Motor neuron (in vitro differentiated cells): Measurements from ENCODE around the gene ZBTB12. TPM values are rescaled to one million over a fixed set of nuclear protein-coding genes. Genes with fewer than 3 reads are reported as not detected.

Experiments
- ATAC-seq, 8 experiments: fragments of 200-7000 bp; cut with Tn5 transposase; replicated peaks in 6 of 8; 2 replicates each; pipeline ENCODE4 v1.8.0; 2021; ENCODE audit warnings: mild to moderate bottlenecking in 8 of 8, moderate library complexity in 8 of 8
- H3K27ac ChIP-seq, 2 donors: fragments of 250-450 bp; sonication (Bioruptor Pico); 2 replicates each; pipeline ENCODE4 v1.9.0; 2021; ENCODE audit warnings: antibody characterized with exemption in 2 of 2, mild to moderate bottlenecking in 2 of 2, moderate library complexity in 1 of 2
- H3K4me1 ChIP-seq, 2 donors: fragments of 250-450 bp; sonication (Bioruptor Pico); replicated peaks in 1 of 2; 2 replicates each; pipeline ENCODE4 v1.6.1; 2021; ENCODE audit warnings: antibody characterized with exemption in 2 of 2, mild to moderate bottlenecking in 2 of 2, moderate library complexity in 1 of 2
- H3K4me3 ChIP-seq, 5 donors: fragments of 250-450 bp; sonication (Bioruptor Pico); 2 replicates each; pipeline ENCODE4 v1.9.0; 2021; ENCODE audit warnings: antibody characterized with exemption in 5 of 5, mild to moderate bottlenecking in 5 of 5, moderate library complexity in 4 of 5
- WGBS, 10 experiments: fragments of 450-650 bp; shearing (Covaris generic); methylation state at CpG; one replicate each; pipeline ENCODE4 v1.0.0; 2022; 5-methylcytosine and 5-hydroxymethylcytosine counted together
- in situ Hi-C, 9 experiments: fragments of 400-800 bp; cut with MboI; loops; one replicate each; pipeline ENCODE4 v1.15.0; 2021; ENCODE audit warnings: low sequenced_read_pairs in 9 of 9, low pct_unique_long_range_greater_than_20kb in 2 of 9; ENCODE audit not compliant: unreplicated experiment in 9 of 9
- total RNA-seq, 8 experiments: library from RNA; unstranded; fragments of 300-600 nt; gene quantifications; 2 replicates each; pipeline versions ENCODE4 v1.2.3 to v1.2.4, GENCODE V29; 2022

ZBTB12 gene
- total RNA-seq, result 10 to 100 TPM in 6 of 8 experiments, 1 to 10 TPM in 2; 1.9 to 34.9 (median 15.9) TPM

GRCh38 chr6:31901953-31902643 lies at the start of gene ZBTB12:
TSS of gene ZBTB12 (minus strand) at chr6:31902086. CDS start at chr6:31901305, 781 bp downstream.
- ATAC-seq, result peak; percentile 57 to 84 (median 78)
- peak within 1 kb of the TSS; percentile 91 to 92 for H3K27ac ChIP-seq
- 0 to 7% (median 2%) methylated on average over 1 to 9 of the region's 77 CpGs; no CpG with 5 or more reads in 7 of the 10 experiments for WGBS, 10 experiments
- peak within 1 kb of the TSS; percentile 52 to 63 (median 60) for H3K4me3 ChIP-seq
- in situ Hi-C loops, result no loop called here
- peaks cover 16 to 20% of the 10 kb centered on the region in 2 donors for H3K4me1 ChIP-seq

GRCh38 chr6:31949926-31950548 lies 48.2 kb upstream of the ZBTB12 start:
- whole genome bisulfite sequencing, 10 experiments, result 60 to 100% (median 92%) methylated on average over 1 to 6 of the region's 7 CpGs; no CpG with 5 or more reads in 1 of the 10 experiments
- no peak for ATAC-seq
- in situ Hi-C loops, result loop anchor here in 1 of 9 experiments (25.0 kb wide), 1 partner anchor 263 kb away; the partner anchor contains the start of gene LY6G5C
- Histone ChIP-seq H3K4me3 (no peak overlapping the region), H3K4me1 (no peaks in the 10 kb centered on the region), H3K27ac (no peak overlapping the region)

GRCh38 chr6:31948753-31949413 lies 47.0 kb upstream of the ZBTB12 start:
- Histone ChIP-seq H3K27ac (no peak overlapping the region), H3K4me1 (no peaks in the 10 kb centered on the region), H3K4me3 (no peak overlapping the region)
- in situ Hi-C loops, result no loop called here
- ATAC-seq, result peak in 7 of 8 experiments; percentile 16 to 58 (median 27)
- WGBS, 10 experiments, result 0 to 100% (median 94%) methylated on average over 1 to 3 of the region's 6 CpGs; no CpG with 5 or more reads in 3 of the 10 experiments

- no peak for ATAC-seq
- Histone ChIP-seq H3K4me1 (no peaks in the 10 kb centered on the region), H3K4me3 (no peak overlapping the region), H3K27ac (no peak overlapping the region)
- WGBS, 10 experiments, result 33 to 93% (median 76%) methylated on average over 1 to 3 of the region's 5 CpGs; no CpG with 5 or more reads in 2 of the 10 experiments
- in situ Hi-C loops, result no loop called here
Measured at GRCh38 chr6:31948306-31948705, 46.4 kb upstream of the ZBTB12 start.

GRCh38 chr6:31947864-31948263 lies 46.0 kb upstream of the ZBTB12 start:
- Histone ChIP-seq H3K4me3 (no peak overlapping the region), H3K4me1 (no peaks in the 10 kb centered on the region), H3K27ac (no peak overlapping the region)
- no peak for ATAC-seq
- in situ Hi-C loops, result no loop called here
- WGBS, 10 experiments, result 60 to 92% (median 67%) methylated on average over 1 to 3 of the region's 4 CpGs; no CpG with 5 or more reads in 5 of the 10 experiments

- in situ Hi-C loops, result no loop called here
- 74 to 90% (median 80%) methylated on average over 1 to 9 of the region's 24 CpGs; no CpG with 5 or more reads in 4 of the 10 experiments for WGBS, 10 experiments
- no peak overlapping the region for H3K27ac ChIP-seq
Measured at GRCh38 chr6:31947070-31947675, 45.3 kb upstream of the ZBTB12 start.

GRCh38 chr6:31946370-31946885 lies 44.5 kb upstream of the ZBTB12 start:
- in situ Hi-C loops, result no loop called here
- Histone ChIP-seq H3K4me1 (no peaks in the 10 kb centered on the region), H3K4me3 (no peak overlapping the region), H3K27ac (no peak overlapping the region)
- peak in 1 of 8 experiments; percentile 6 for ATAC-seq
- WGBS, 10 experiments, result 58 to 84% (median 68%) methylated on average over 1 to 11 of the region's 11 CpGs; no CpG with 5 or more reads in 1 of the 10 experiments

More at GRCh38 chr6:31947070-31947675, 45.3 kb upstream of the ZBTB12 start:
- Histone ChIP-seq H3K4me1 (no peaks in the 10 kb centered on the region), H3K4me3 (no peak overlapping the region)
- peak in 1 of 8 experiments; percentile 5 for ATAC-seq

GRCh38 chr6:31945507-31946369 lies 43.9 kb upstream of the ZBTB12 start, which contains the start of gene CFB:
TSS of gene CFB (plus strand) at chr6:31946095. CDS start at chr6:31946222, 127 bp downstream.
- 18 to 83% (median 57%) methylated on average over 2 to 5 of the region's 11 CpGs; no CpG with 5 or more reads in 2 of the 10 experiments for WGBS, 10 experiments
- Histone ChIP-seq H3K27ac (no peak within 1 kb of the TSS), H3K4me1 (no peaks in the 10 kb centered on the region), H3K4me3 (no peak within 1 kb of the TSS)
- ATAC-seq, result peak; percentile 7 to 91 (median 50)
- in situ Hi-C loops, result no loop called here

- in situ Hi-C loops, result no loop called here
- peak in 2 of 8 experiments; percentile 2 to 9 for ATAC-seq
Measured at GRCh38 chr6:31945154-31945506, 43.2 kb upstream of the ZBTB12 start.

GRCh38 chr6:31943742-31944141 lies 41.9 kb upstream of the ZBTB12 start:
- H3K27ac ChIP-seq, result no peak overlapping the region
- no peaks in the 10 kb centered on the region for H3K4me1 ChIP-seq
- in situ Hi-C loops, result no loop called here
- WGBS, 10 experiments, result 43 to 80% methylated on average over 1 of the region's 3 CpGs; no CpG with 5 or more reads in 8 of the 10 experiments
- no peak overlapping the region for H3K4me3 ChIP-seq
- ATAC-seq, result no peak

More at GRCh38 chr6:31945154-31945506, 43.2 kb upstream of the ZBTB12 start:
- Histone ChIP-seq H3K4me1 (no peaks in the 10 kb centered on the region), H3K4me3 (no peak overlapping the region), H3K27ac (no peak overlapping the region)
- WGBS, 10 experiments, result 44 to 74% (median 69%) methylated on average over 1 to 6 of the region's 9 CpGs; no CpG with 5 or more reads in 5 of the 10 experiments

- in situ Hi-C loops, result no loop called here
- WGBS, 10 experiments, result 0 to 39% (median 6%) methylated on average over 1 to 5 of the region's 6 CpGs; no CpG with 5 or more reads in 2 of the 10 experiments
- H3K4me3 ChIP-seq, result no peak overlapping the region
- H3K4me1 ChIP-seq, result no peaks in the 10 kb centered on the region
- ATAC-seq, result peak in 1 of 8 experiments; percentile 17
- H3K27ac ChIP-seq, result no peak overlapping the region
Measured at GRCh38 chr6:31940256-31940664, 38.4 kb upstream of the ZBTB12 start.
